Smooth muscle cell of bladder (primary cell): ENCODE data around the gene RBMY1F. TPM values are rescaled to one million over a fixed set of nuclear protein-coding genes. Genes with fewer than 3 reads are reported as not detected.

ENCODE experiments used
- total RNA-seq: library from RNA; depleted of rRNA; stranded (reverse); fragments of >200 nt; gene quantifications from 2 replicates; pipeline ENCODE4 v1.2.3, GENCODE V29; 2014

The RBMY1F gene
- not detected in 2 replicates for total RNA-seq

GRCh38 chrY:22182823-22183222, at the start of gene RBMY1F:
Gene RBMY1F, minus strand, starts transcription at chrY:22182923. Its CDS starts 1,954 bp downstream, at chrY:22180969.

Other genes with a start within 250 kb of the RBMY1F start
- gene RBMY1J, start 220.5 kb upstream of the RBMY1F start, total RNA-seq: not detected in 2 replicates